ENCODE data around the gene ZNF600.
"Not testable (repeated sequence)": the region's sequence is repeated elsewhere in the genome, so short reads cannot be mapped to it uniquely, and the experiment has no call there.

The ZNF600 gene

GRCh38 chr19:52743091-52743490 lies 43.5 kb downstream of the ZNF600 start:
- no peak for TF ChIP-seq CTCF (IDR thresholded peaks at IDR 0.05; ENCODE audit: borderline replicate concordance, control extremely low read depth, extremely low read depth, insufficient read depth, missing control alignments)
- in situ Hi-C loops (cut with MboI; ENCODE audit: low sequenced_read_pairs, unreplicated experiment): no loop called here
- DNase-seq (ENCODE audit: low spot score): no peak

GRCh38 chr19:52742516-52742915 lies 44.1 kb downstream of the ZNF600 start:
- TF ChIP-seq CTCF (IDR thresholded peaks at IDR 0.05; ENCODE audit: borderline replicate concordance, control extremely low read depth, extremely low read depth, insufficient read depth, missing control alignments): no peak
- DNase-seq (ENCODE audit: low spot score): no peak
- in situ Hi-C loops (cut with MboI; ENCODE audit: low sequenced_read_pairs, unreplicated experiment): no loop called here

- no peak for DNase-seq (ENCODE audit: low spot score)
- in situ Hi-C loops (cut with MboI; ENCODE audit: low sequenced_read_pairs, unreplicated experiment): no loop called here
Observed at GRCh38 chr19:52741951-52742485, 44.6 kb downstream of the ZNF600 start.

GRCh38 chr19:52741371-52741770 lies 45.2 kb downstream of the ZNF600 start:
- in situ Hi-C loops (cut with MboI; ENCODE audit: low sequenced_read_pairs, unreplicated experiment); DNase-seq (ENCODE audit: low spot score): not testable (repeated sequence)

More at GRCh38 chr19:52741951-52742485, 44.6 kb downstream of the ZNF600 start:
- no peak for TF ChIP-seq CTCF (IDR thresholded peaks at IDR 0.05; ENCODE audit: borderline replicate concordance, control extremely low read depth, extremely low read depth, insufficient read depth, missing control alignments)

GRCh38 chr19:52739576-52739975 lies 47.0 kb downstream of the ZNF600 start:
- TF ChIP-seq CTCF (IDR thresholded peaks at IDR 0.05; ENCODE audit: borderline replicate concordance, control extremely low read depth, extremely low read depth, insufficient read depth, missing control alignments): no peak
- in situ Hi-C loops (cut with MboI; ENCODE audit: low sequenced_read_pairs, unreplicated experiment): no loop called here
- no peak for DNase-seq (ENCODE audit: low spot score)

GRCh38 chr19:52735734-52736133 lies 50.9 kb downstream of the ZNF600 start:
- in situ Hi-C loops (cut with MboI; ENCODE audit: low sequenced_read_pairs, unreplicated experiment): no loop called here
- no peak for DNase-seq (ENCODE audit: low spot score)
- no peak for TF ChIP-seq CTCF (IDR thresholded peaks at IDR 0.05; ENCODE audit: borderline replicate concordance, control extremely low read depth, extremely low read depth, insufficient read depth, missing control alignments)

GRCh38 chr19:52734893-52735661 lies 51.5 kb downstream of the ZNF600 start, which contains the start of gene ZNF611:
TSS of gene ZNF611 (minus strand) at chr19:52735044. CDS start at chr19:52715894, 19,150 bp downstream.
- DNase-seq (ENCODE audit: low spot score): peak; percentile 98
- TF ChIP-seq CTCF (IDR thresholded peaks at IDR 0.05; ENCODE audit: borderline replicate concordance, control extremely low read depth, extremely low read depth, insufficient read depth, missing control alignments): peak; percentile 35
- in situ Hi-C loops (cut with MboI; ENCODE audit: low sequenced_read_pairs, unreplicated experiment): no loop called here

All from GM13976 (cell line).